Hair follicle dermal papilla cell (primary cell): ENCODE results near the gene PTCD3. TPM values are rescaled to one million over a fixed set of nuclear protein-coding genes. Genes with fewer than 3 reads are reported as not detected.

ENCODE experiments used
- small RNA-seq: library from RNA; depleted of rRNA; stranded (forward); fragments of <200 nt; gene quantifications from one replicate; pipeline ENCODE3, GENCODE V24; 2012
- total RNA-seq: library from RNA; depleted of rRNA; stranded (reverse); fragments of >200 nt; gene quantifications from 2 replicates; pipeline ENCODE4 v1.2.3, GENCODE V29; 2012

Gene PTCD3
- 60.8 and 105 TPM in 2 replicates for total RNA-seq

GRCh38 chr2:86105969-86106945 lies at the start of gene PTCD3:
TSS of gene PTCD3 (plus strand) at chr2:86106235. CDS start at chr2:86106248, 13 bp downstream.

DNA sequence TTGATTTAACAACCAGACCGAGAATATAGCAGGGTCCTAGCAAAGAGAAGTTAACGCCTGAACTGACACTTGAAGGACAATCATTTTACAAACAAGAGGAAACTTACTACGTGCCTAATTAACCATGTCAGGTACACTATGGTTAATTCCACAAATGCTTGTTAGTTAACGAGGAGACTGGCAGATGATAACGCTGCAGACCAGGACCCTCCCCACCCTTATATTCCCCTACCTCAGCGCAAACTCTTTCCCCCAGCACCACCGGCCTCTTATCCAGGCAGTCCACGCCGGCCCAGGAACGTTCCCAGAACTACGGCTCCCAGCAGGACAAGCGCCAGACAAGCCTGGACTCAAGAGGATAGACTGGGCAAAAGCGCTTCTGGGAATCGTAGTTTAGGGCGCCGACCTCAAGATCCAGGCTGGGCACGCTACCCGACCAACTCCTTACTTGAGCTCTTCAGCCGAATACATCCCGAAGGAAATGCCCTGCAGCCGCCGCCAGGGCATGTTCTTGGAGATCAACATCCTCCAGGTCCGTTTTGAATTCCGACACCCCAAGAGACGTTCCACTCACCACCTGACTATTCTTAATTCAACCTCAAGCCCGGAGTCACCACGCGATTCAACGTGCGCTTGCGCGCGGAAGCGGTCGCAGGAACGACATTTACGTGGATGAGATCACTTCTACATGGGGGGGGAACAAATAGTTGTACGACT lies 625 bp upstream of the PTCD3 start, which contains the start of gene POLR1A:
POLR1A (minus strand) TSS at position 635 of the 717 bp plus-strand sequence; CDS start at position 525, 110 bp downstream.

Small RNA genes within 50 kb of the gene (small RNA-seq; reads per million reads assigned to genes)
- gene RF00019 (not detected), gene SNORD94 (47.8 reads per million, percentile 97 among the genes with 10 or more reads in this experiment)

Other genes starting within 250 kb of the PTCD3 start
- 25.0 and 28.7 TPM in 2 replicates for gene ST3GAL5, start 217.2 kb upstream of the PTCD3 start, total RNA-seq
- 36.3 and 39.6 TPM in 2 replicates for gene POLR1A, start 349 bp upstream of the PTCD3 start, total RNA-seq
- 56.3 and 66.2 TPM in 2 replicates for gene IMMT, start 89.2 kb downstream of the PTCD3 start, total RNA-seq
- 21.5 and 26.4 TPM in 2 replicates for gene MRPL35, start 93.2 kb downstream of the PTCD3 start, total RNA-seq
- gene REEP1, start 231.4 kb downstream of the PTCD3 start, total RNA-seq, result not detected in 2 replicates